ENCODE data around the gene TENT5C.

The TENT5C gene

DNA sequence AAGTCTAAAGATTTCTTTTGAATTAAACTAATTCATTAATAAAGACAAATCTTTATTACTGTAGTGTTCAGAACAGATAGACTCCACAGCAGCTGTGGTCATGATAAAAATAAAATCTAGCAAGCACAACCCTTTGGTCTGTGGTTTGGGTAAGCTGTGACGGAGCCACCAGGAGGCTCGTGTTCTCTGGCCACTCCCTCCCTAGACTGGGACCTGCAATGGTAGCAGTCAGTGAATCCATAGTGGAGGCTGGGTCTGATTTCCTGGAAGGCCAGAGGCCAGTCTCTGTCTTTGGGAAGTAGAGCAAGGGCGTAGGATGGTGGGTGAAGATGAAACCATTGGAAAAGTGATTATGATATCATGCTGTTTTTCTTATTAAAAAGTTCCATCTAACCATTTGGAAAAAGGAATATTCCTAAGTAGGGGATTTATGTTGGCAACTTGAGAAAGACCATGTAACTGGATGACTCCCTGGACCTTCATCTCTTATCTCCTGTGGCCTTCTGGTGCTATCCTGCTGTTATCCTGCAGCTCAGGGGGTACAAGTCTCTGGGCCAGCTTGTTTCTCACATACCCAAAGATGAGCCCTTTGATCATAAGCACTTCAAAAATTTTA is 39.0 kb downstream of the TENT5C start:
- no peak for DNase-seq
- in situ Hi-C loops (cut with HindIII; ENCODE audit: low pct_ligation_motif_present, low pct_unique_long_range_greater_than_20kb, low sequenced_read_pairs), result no loop called here

DNA sequence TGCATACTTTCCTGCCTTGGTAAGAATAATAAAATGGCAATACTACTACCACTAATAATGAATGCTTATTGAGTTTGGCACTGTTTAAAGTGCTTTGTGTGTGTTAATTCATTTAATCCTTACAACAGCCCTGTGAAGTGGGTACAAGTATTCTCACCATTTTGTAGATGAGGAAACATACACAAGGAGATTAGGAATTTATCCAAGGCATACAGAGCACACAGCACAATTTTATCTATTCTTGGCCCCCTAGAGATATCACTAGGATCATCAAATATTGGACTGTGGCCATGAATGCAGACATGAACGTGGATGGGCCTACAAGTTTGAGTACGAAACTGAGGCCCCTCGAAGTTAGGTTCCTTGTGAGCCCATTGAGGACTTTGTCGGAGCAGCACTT is 39.5 kb downstream of the TENT5C start:
- in situ Hi-C loops (cut with HindIII; ENCODE audit: low pct_ligation_motif_present, low pct_unique_long_range_greater_than_20kb, low sequenced_read_pairs), result no loop called here
- DNase-seq, result no peak

GRCh38 chr1:117646007-117646811 is 40.4 kb downstream of the TENT5C start:
- in situ Hi-C loops (cut with HindIII; ENCODE audit: low pct_ligation_motif_present, low pct_unique_long_range_greater_than_20kb, low sequenced_read_pairs), result no loop called here
- no peak for DNase-seq

DNA sequence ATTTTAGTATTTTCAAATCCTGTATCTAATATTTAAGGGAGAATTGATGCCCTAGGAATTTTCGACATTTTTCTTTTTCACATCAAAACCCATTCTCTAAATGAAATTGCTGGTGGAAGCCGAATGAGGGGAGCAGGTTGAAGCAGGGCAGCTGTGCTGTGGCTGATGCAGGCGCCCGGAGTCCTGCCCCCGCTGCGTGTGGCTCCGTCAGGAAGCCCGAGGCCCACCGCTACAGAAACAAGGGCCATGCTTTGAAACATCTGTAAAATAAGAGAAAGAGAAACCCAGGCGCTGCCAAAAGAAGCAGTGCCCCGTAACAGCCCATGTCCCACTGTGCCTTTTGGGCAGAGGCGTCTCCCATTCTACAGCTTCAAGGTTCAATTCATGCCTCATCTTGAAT is 41.1 kb downstream of the TENT5C start:
- DNase-seq, result no peak
- in situ Hi-C loops (cut with HindIII; ENCODE audit: low pct_ligation_motif_present, low pct_unique_long_range_greater_than_20kb, low sequenced_read_pairs), result no loop called here

DNA sequence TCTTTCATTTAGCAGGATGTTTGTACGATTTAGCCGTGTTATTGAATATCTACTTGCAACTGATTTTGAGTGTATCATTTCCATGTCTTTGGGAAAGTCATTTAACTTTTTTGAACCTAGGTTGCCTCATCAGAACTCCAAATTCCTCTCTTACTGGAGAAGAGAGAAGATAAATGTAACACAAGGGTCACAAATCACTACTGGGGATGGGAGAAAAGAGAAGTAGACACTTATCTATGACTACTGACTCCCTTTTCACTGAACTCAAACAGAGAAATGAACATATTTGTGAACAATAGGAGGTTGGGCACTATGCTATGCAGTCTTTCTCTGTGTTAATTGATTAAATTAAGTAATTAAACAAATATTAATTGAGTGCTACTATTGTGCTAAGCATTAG is 42.2 kb downstream of the TENT5C start:
- in situ Hi-C loops (cut with HindIII; ENCODE audit: low pct_ligation_motif_present, low pct_unique_long_range_greater_than_20kb, low sequenced_read_pairs), result no loop called here

DNA sequence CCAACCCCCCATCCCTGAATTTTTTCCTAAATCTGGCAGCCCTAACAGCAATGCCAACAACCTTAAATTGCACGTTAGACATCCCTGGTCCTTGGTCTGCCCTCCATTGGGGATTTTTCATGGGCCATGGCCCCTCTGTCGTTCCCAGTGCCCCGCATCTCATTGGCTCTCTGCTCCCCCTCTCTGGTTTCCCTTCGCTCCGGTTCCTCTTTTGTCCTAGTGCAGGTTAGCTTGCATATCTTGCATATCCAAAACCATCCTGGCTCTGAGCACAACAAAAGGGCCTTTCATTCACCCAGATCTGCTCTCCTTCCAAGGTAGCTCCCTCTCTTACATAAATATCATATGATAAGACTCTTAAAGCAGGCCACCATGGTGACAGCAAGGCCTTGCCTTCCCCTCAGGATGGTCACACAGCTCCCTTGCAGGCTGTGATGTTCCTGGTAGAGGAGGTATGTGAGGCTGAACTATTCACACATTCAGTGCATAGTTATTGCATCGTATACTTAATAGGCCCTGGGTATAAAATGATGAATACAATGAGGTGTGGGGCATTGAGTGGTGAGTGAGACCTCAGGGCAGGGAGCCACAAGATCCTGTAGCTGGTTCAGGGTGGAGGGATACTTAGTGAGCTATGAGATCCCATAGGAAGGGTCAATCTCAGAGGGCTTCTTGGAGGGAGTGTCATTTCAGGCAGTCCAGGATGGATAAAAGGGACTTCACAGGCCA is 45.2 kb downstream of the TENT5C start:
- in situ Hi-C loops (cut with HindIII; ENCODE audit: low pct_ligation_motif_present, low pct_unique_long_range_greater_than_20kb, low sequenced_read_pairs), result no loop called here
- DNase-seq, result no peak

More for the DNA sequence above, 42.2 kb downstream of the TENT5C start:
- DNase-seq, result no peak

DNA sequence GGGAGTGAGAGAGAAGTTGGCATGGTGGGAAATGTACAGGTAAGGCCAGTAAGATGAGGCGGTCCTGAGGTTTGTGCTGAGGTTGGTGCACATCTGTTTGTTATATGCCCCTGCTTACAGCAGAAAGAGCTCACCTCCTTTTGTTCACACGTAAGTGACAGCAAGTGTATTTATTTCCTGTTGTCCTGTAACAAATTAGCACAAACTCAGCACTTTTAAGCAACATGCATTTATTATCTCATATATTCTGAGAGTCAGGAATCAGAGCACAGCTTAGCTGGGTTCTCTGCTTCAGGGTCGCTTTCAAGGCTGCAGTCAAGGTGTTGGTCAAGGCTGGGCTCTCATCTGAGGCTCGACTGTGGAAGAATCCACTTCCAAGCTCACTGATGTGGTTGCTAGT is 45.8 kb downstream of the TENT5C start:
- in situ Hi-C loops (cut with HindIII; ENCODE audit: low pct_ligation_motif_present, low pct_unique_long_range_greater_than_20kb, low sequenced_read_pairs), result no loop called here
- no peak for DNase-seq

- in situ Hi-C loops (cut with HindIII; ENCODE audit: low pct_ligation_motif_present, low pct_unique_long_range_greater_than_20kb, low sequenced_read_pairs), result no loop called here
- DNase-seq, result no peak
These were observed 46.6 kb downstream of the TENT5C start for GRCh38 chr1:117652421-117652820.

- in situ Hi-C loops (cut with HindIII; ENCODE audit: low pct_ligation_motif_present, low pct_unique_long_range_greater_than_20kb, low sequenced_read_pairs), result no loop called here
- DNase-seq, result no peak
These were observed 47.3 kb downstream of the TENT5C start for GRCh38 chr1:117653195-117653594.

GRCh38 chr1:117653732-117654492 is 48.1 kb downstream of the TENT5C start:
- DNase-seq, result no peak
- in situ Hi-C loops (cut with HindIII; ENCODE audit: low pct_ligation_motif_present, low pct_unique_long_range_greater_than_20kb, low sequenced_read_pairs), result no loop called here

GRCh38 chr1:117654493-117655219 is 48.8 kb downstream of the TENT5C start:
- DNase-seq, result no peak
- in situ Hi-C loops (cut with HindIII; ENCODE audit: low pct_ligation_motif_present, low pct_unique_long_range_greater_than_20kb, low sequenced_read_pairs), result no loop called here

- DNase-seq, result no peak
- in situ Hi-C loops (cut with HindIII; ENCODE audit: low pct_ligation_motif_present, low pct_unique_long_range_greater_than_20kb, low sequenced_read_pairs), result no loop called here
These were observed 49.4 kb downstream of the TENT5C start for GRCh38 chr1:117655220-117655577.

GRCh38 chr1:117656202-117656641 is 50.4 kb downstream of the TENT5C start:
- in situ Hi-C loops (cut with HindIII; ENCODE audit: low pct_ligation_motif_present, low pct_unique_long_range_greater_than_20kb, low sequenced_read_pairs), result no loop called here
- DNase-seq, result no peak

- in situ Hi-C loops (cut with HindIII; ENCODE audit: low pct_ligation_motif_present, low pct_unique_long_range_greater_than_20kb, low sequenced_read_pairs), result no loop called here
- DNase-seq, result peak; percentile 44
These were observed 51.2 kb downstream of the TENT5C start for GRCh38 chr1:117657031-117657430.

DNA sequence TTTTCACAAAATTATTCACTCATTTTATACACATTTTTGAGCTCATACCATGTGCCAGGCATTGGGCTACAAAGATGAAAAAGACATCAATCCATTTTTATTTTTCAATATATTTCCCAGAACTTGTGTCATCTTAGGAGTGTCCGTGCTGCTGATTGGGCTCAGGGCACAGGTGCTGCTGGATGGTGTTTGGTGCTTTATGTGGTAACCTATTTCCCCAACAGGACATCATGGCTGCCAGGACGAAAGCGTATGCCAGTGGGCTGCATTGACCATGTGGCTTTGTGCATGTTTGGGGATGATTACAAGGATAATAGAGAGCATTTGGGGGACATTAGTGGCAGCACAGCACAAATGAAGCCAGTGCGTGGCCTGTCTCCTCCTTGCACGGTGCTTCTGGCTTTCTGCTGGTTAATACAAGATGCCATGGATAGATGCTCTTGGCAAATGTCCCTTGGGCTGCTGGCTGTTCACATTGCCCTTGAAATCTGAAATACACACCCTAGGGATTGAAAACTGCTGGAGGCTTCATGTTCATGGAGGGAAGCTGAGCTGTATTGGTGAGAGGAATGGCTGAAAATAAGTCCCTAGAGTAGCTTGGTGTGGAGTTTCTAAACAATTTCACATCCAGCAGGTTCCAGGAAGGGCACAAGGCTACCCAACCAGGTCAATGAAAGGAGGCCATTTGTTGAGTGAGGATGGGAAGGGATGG is 52.3 kb downstream of the TENT5C start:
- in situ Hi-C loops (cut with HindIII; ENCODE audit: low pct_ligation_motif_present, low pct_unique_long_range_greater_than_20kb, low sequenced_read_pairs), result no loop called here
- no peak for DNase-seq

DNA sequence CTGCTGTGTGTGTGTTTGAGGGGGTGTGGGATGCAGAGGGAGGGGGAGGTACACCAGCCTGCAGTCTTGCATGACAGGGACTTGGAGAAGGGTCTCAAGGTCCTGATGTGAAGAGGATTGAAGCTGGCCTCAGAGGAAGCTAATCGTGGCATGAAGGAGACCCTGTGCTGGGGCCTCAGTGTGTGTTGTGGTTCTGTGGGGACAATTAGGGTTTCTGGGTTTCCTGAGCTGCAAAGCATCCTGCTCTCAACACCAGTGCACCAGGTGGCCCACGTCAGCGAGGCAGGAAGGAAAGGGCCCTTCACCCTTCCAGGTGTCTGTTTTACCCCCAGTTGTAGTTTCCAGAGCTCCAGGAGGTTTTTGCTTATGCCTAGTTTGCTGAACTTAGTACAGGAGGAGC is 52.8 kb downstream of the TENT5C start:
- in situ Hi-C loops (cut with HindIII; ENCODE audit: low pct_ligation_motif_present, low pct_unique_long_range_greater_than_20kb, low sequenced_read_pairs), result no loop called here
- DNase-seq, result no peak

DNA sequence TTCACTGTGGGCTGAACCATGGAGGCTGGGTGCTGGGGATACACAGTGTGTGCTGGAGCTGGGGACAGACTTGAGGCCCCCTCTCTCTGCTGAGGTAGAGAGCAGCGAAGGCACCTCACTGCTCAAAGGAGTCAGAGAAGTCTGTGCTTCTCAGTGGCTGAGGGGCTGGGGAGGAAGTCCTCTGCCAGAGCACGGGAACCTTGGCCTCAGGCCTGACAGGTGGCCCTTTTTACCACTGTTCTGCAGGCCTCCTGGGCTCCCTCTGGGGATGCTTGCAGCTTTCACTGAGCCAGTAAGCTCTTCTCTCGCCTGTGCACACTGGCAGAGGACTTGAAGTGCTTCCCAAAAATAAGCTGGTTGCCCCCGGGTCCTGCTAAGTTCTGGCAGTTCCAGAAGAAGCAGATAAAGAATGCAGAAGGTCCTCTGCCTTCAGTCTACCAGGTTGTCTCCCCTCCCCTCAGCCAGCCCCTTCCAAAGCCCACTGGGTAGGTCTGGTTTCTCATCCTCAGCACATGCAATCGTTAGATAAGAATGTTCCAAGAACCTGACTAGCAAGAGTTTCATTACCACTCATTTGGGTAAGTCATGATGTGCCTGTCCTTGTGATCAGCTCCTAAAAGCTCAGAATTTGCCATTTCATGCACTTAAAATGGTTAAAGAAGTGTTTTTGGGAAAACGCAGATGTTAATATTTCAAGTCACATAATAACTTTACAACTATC is 53.9 kb downstream of the TENT5C start:
- no peak for DNase-seq
- in situ Hi-C loops (cut with HindIII; ENCODE audit: low pct_ligation_motif_present, low pct_unique_long_range_greater_than_20kb, low sequenced_read_pairs), result no loop called here

Measured in ACHN (cell line).